LNCaP clone FGC (cell line): ENCODE measurements around the gene KMT2D.

Experiments used
- DNase-seq: peaks from one replicate; pipeline ENCODE4 v3.0.0-alpha.2; 2011; ENCODE audit warnings: low read depth
- H3K4me3 ChIP-seq: 2 replicates; pipeline ENCODE4 v1.5.1; 2011; ENCODE audit warnings: mild to moderate bottlenecking, low read depth, low read length, control low read depth
- CTCF ChIP-seq: IDR thresholded peaks from 2 replicates; pipeline ENCODE4 v1.5.1; 2012; ENCODE audit warnings: mild to moderate bottlenecking; ENCODE audit not compliant: control insufficient read depth, insufficient read depth; ENCODE audit errors: extremely low read depth

Gene KMT2D

GRCh38 chr12:49030119-49030518 is 30.5 kb downstream of the KMT2D start:
- DNase-seq: no peak
- no peak for TF ChIP-seq CTCF
- no peak overlapping the region for H3K4me3 ChIP-seq

GRCh38 chr12:49028666-49029275 is 31.8 kb downstream of the KMT2D start:
- H3K4me3 ChIP-seq: no peak overlapping the region
- TF ChIP-seq CTCF: no peak
- no peak for DNase-seq

GRCh38 chr12:49027846-49028555 is 32.6 kb downstream of the KMT2D start:
- no peak overlapping the region for H3K4me3 ChIP-seq
- DNase-seq: no peak
- no peak for TF ChIP-seq CTCF

GRCh38 chr12:49026678-49027480 is 33.7 kb downstream of the KMT2D start:
- H3K4me3 ChIP-seq: no peak overlapping the region
- TF ChIP-seq CTCF: no peak
- no peak for DNase-seq

- no peak overlapping the region for H3K4me3 ChIP-seq
- TF ChIP-seq CTCF: no peak
- DNase-seq: no peak
Measured at GRCh38 chr12:49026101-49026500, 34.5 kb downstream of the KMT2D start.

- H3K4me3 ChIP-seq: no peak overlapping the region
- DNase-seq: no peak
- TF ChIP-seq CTCF: no peak
Measured at GRCh38 chr12:49025463-49025862, 35.1 kb downstream of the KMT2D start.
